GM23338 (cell line): Measurements from ENCODE around the gene MAP2K3. TPM values are rescaled to one million over a fixed set of nuclear protein-coding genes. Genes with fewer than 3 reads are reported as not detected.
A peak's percentile ranks its signal among the peaks of the same experiment; 100 is the strongest.

Experiments
- ATAC-seq: fragments of 200-7000 bp; cut with Tn5 transposase; 3 replicates; pipeline ENCODE4 v1.9.1; 2020
- DNase-seq: peaks from one replicate; pipeline ENCODE4 v3.0.0-alpha.2; 2015; ENCODE audit warnings: low spot score
- H2AFZ ChIP-seq: fragments of 200-600 bp; sonication (generic); 2 replicates; pipeline ENCODE4 v1.8.0; 2016; ENCODE audit warnings: antibody characterized with exemption, mild to moderate bottlenecking, moderate library complexity
- H3F3A ChIP-seq: fragments of 200-600 bp; sonication (generic); replicated peaks from 2 replicates; pipeline ENCODE4 v1.8.0; 2017; ENCODE audit warnings: antibody characterized with exemption, mixed run types, low read depth
- H3K27ac ChIP-seq: fragments of 200-600 bp; sonication (generic); 2 replicates; pipeline ENCODE4 v1.6.1; 2016; ENCODE audit warnings: low read depth
- H3K27me3 ChIP-seq: fragments of 200-600 bp; sonication (generic); 2 replicates; pipeline ENCODE4 v1.8.0; 2016; ENCODE audit warnings: mild to moderate bottlenecking, mixed run types, moderate library complexity; ENCODE audit not compliant: insufficient read depth
- H3K36me3 ChIP-seq: fragments of 200-600 bp; sonication (generic); 2 replicates; pipeline ENCODE4 v1.8.0; 2016; ENCODE audit warnings: mild to moderate bottlenecking; ENCODE audit not compliant: insufficient read depth
- H3K4me1 ChIP-seq: fragments of 200-600 bp; sonication (generic); 2 replicates; pipeline ENCODE4 v1.8.0; 2016; ENCODE audit warnings: mild to moderate bottlenecking, moderate library complexity; ENCODE audit not compliant: insufficient read depth
- H3K4me2 ChIP-seq: fragments of 200-600 bp; sonication (generic); 2 replicates; pipeline ENCODE4 v1.7.1; 2017; ENCODE audit warnings: mixed run types
- H3K4me3 ChIP-seq: fragments of 200-600 bp; sonication (generic); 2 replicates; pipeline ENCODE4 v1.6.1; 2016; ENCODE audit warnings: mixed run types
- H3K79me2 ChIP-seq: fragments of 200-600 bp; sonication (generic); replicated peaks from 2 replicates; pipeline ENCODE4 v1.8.0; 2017; ENCODE audit warnings: mild to moderate bottlenecking; ENCODE audit not compliant: insufficient read depth
- H3K9me2 ChIP-seq: fragments of 200-600 bp; sonication (generic); 2 replicates; pipeline ENCODE4 v1.8.0; 2017; ENCODE audit not compliant: insufficient read depth
- H4K20me1 ChIP-seq: fragments of 200-600 bp; sonication (generic); replicated peaks from 2 replicates; pipeline ENCODE4 v1.8.0; 2017; ENCODE audit warnings: mild to moderate bottlenecking; ENCODE audit not compliant: insufficient read depth
- H3K27ac Mint-ChIP-seq: 2 replicates; pipeline ENCODE4 v1.8.0; 2020; ENCODE audit warnings: inconsistent platforms, mild to moderate bottlenecking, moderate library complexity, mixed read lengths
- H3K27me3 Mint-ChIP-seq: 3 replicates; pipeline ENCODE4 v1.8.0; 2022; ENCODE audit warnings: low read depth, mild to moderate bottlenecking, moderate library complexity, mixed read lengths, inconsistent platforms; ENCODE audit not compliant: insufficient read depth, poor library complexity
- H3K36me3 Mint-ChIP-seq: 3 replicates; pipeline ENCODE4 v1.8.0; 2021; ENCODE audit warnings: low read depth, mild to moderate bottlenecking, inconsistent platforms, moderate library complexity, mixed read lengths
- H3K4me1 Mint-ChIP-seq: 3 replicates; pipeline ENCODE4 v1.8.0; 2020; ENCODE audit warnings: mild to moderate bottlenecking, inconsistent platforms, mixed read lengths
- H3K4me3 Mint-ChIP-seq: 3 replicates; pipeline ENCODE4 v1.8.0; 2021; ENCODE audit warnings: moderate library complexity, mild to moderate bottlenecking, inconsistent platforms, mixed read lengths
- H3K9me3 Mint-ChIP-seq: 3 replicates; pipeline ENCODE4 v1.8.0; 2020; ENCODE audit warnings: moderate library complexity, mild to moderate bottlenecking, inconsistent platforms, mixed read lengths
- CREB1 ChIP-seq: fragments of 250-450 bp; sonication (Bioruptor Pico); IDR thresholded peaks from 2 replicates; pipeline ENCODE4 v1.5.0; 2020; ENCODE audit warnings: low read depth, mild to moderate bottlenecking, moderate library complexity
- CTCF ChIP-seq, 2 experiments: fragments of 200-600 bp in 1 of 2; sonication (generic) in 1 of 2; conservative IDR thresholded peaks; 2 replicates each; pipeline versions ENCODE4 v1.5.1 to v1.6.1; 2016 to 2017; ENCODE audit warnings: antibody characterized with exemption in 2 of 2, low read depth in 2 of 2, mild to moderate bottlenecking in 2 of 2, moderate library complexity in 1 of 2
- EZH2phosphoT487 ChIP-seq: fragments of 200-600 bp; sonication (generic); IDR thresholded peaks from one replicate; pipeline ENCODE4 v1.8.1; 2018; ENCODE audit warnings: antibody characterized with exemption; ENCODE audit not compliant: unreplicated experiment
- JUNB ChIP-seq: IDR thresholded peaks from one replicate; pipeline ENCODE4 v1.6.1; 2016; ENCODE audit warnings: antibody characterized with exemption; ENCODE audit not compliant: unreplicated experiment
- NANOG ChIP-seq: IDR thresholded peaks from 2 replicates; pipeline ENCODE4 v1.6.1; 2016; ENCODE audit warnings: antibody characterized with exemption, borderline replicate concordance
- POLR2AphosphoS5 ChIP-seq: IDR thresholded peaks from 2 replicates; pipeline ENCODE4 v1.6.1; 2016; ENCODE audit warnings: antibody characterized with exemption, low read depth
- REST ChIP-seq: IDR thresholded peaks from one replicate; pipeline ENCODE4 v1.6.1; 2018; ENCODE audit warnings: antibody characterized with exemption; ENCODE audit not compliant: unreplicated experiment
- STAT1 ChIP-seq: IDR thresholded peaks from one replicate; pipeline ENCODE4 v1.6.1; 2016; ENCODE audit warnings: antibody characterized with exemption; ENCODE audit not compliant: unreplicated experiment
- ZNF331 ChIP-seq: fragments of 250-450 bp; sonication (Bioruptor Pico); IDR thresholded peaks from 2 replicates; pipeline ENCODE4 v1.5.0; 2020; ENCODE audit warnings: low read depth, mild to moderate bottlenecking, moderate library complexity
- polyA plus RNA-seq: library from polyadenylated mRNA; unstranded; fragments of >200 nt; fragmentation: Nextera tagmentation; extraction: Ambion mirVana; gene quantifications from 2 replicates; pipeline ENCODE4 v1.2.1, GENCODE V29; 2016
- total RNA-seq: library from RNA; depleted of rRNA; stranded (reverse); fragments of >200 nt; shearing (Covaris generic); gene quantifications from 2 replicates; pipeline ENCODE4 v1.2.3, GENCODE V29; 2014

The MAP2K3 gene
- total and polyA plus RNA-seq, 2 experiments from 2014 or later: 28.5 to 31.7 TPM

DNA sequence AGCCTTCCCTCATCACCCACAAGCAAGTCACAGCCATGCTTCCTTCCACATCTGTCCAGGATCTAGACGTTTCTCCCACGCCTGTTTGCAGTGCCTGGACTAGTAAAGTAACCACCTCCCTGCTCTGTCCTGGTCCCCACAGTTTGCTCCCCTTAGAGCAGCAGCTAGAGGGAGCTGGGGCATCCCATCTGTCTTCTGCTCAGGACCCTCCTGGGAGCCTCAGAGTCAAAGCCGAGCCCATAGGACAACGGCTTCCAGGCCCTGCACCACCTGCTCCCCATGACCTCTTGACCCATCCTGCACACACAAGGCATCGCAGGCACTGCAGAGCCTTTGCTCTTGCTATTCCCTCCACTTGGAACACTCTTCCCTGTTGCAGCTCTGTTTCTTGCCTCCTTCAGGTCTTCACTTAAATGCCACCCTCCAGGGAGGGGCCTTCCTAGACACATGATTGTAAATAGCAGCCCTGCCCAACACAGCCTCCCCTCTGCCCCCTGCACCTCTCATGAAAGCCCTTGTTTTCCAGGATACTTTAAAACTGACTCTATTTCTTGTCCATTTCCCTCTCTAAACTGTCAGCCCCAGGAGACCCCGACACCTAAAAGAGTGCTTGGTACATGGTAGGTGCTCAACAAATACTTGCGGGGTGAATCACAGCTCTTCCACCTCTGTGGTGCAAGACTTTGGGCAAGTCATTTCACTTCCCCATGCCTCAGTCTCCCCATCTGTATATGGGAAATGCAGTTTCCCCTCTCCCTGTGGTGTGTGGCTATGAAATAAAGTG lies 34.4 kb upstream of the MAP2K3 start:
- H3K9me2 ChIP-seq: no peaks in the 10 kb centered on the region
- H3K27ac ChIP-seq: no peak overlapping the region
- H3K4me1 ChIP-seq: peaks cover 16% of the 10 kb centered on the region; the same call in 1 of the 2 replicates
- ATAC-seq: peak; percentile 18
- Mint-ChIP-seq H3K27ac (no peak overlapping the region), H3K4me3 (no peak overlapping the region), H3K9me3 (no peaks in the 10 kb centered on the region; the same call in 2 of the 3 replicates), H3K27me3 (peaks cover 13% of the 10 kb centered on the region), H3K4me1 (peaks cover 5% of the 10 kb centered on the region; the same call in 2 of the 3 replicates), H3K36me3 (no peaks in the 10 kb centered on the region)
- H4K20me1 ChIP-seq: no peaks in the 10 kb centered on the region
- DNase-seq: peak; percentile 41
- 0 out of 2 replicates have a peak, but pooled peaks cover 5% of the 10 kb centered on the region for H3F3A ChIP-seq
- H3K36me3 ChIP-seq: no peaks in the 10 kb centered on the region
- no peak overlapping the region for H3K4me2 ChIP-seq
- H3K79me2 ChIP-seq: no peaks in the 10 kb centered on the region
- peaks cover 5% of the 10 kb centered on the region; the same call in 1 of the 2 replicates for H3K27me3 ChIP-seq
- H2AFZ ChIP-seq: no peak overlapping the region
- H3K4me3 ChIP-seq: no peak overlapping the region
- no peak for TF ChIP-seq POLR2AphosphoS5
- peak in 1 of 2 experiments; percentile 31; a peak in 1 of 4 replicates for TF ChIP-seq CTCF (conservative IDR thresholded peaks at IDR 0.05; ENCODE audit: low read depth in 2 of 2)

DNA sequence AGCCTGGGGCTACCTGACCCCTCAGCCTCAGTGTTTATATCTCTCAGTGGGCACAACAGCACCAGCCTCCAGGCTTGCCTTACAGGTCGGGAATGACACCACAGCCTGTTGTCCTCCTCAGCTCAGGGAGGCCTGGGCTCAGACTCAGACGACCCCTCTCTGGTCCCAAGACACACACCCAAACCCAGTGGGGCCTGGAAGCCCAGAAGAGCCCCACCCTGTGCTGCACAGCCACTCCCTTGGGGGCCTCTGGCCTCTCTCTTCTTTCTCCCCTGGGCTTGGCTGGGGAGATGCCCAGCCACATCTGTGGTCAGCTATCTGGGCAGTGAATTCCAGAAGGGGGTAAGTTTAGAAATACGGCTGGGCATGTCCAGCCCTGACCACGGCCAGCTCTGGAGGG lies 33.7 kb upstream of the MAP2K3 start:
- no peak for ATAC-seq
- H3K4me3 ChIP-seq: no peak overlapping the region
- no peak overlapping the region for H2AFZ ChIP-seq
- peaks cover 5% of the 10 kb centered on the region; the same call in 1 of the 2 replicates for H3K27me3 ChIP-seq
- H3K4me1 Mint-ChIP-seq: peaks cover 3% of the 10 kb centered on the region; the same call in 2 of the 3 replicates
- H3K4me1 ChIP-seq: peaks cover 20% of the 10 kb centered on the region
- no peaks in the 10 kb centered on the region for H3K36me3 ChIP-seq
- no peaks in the 10 kb centered on the region for H3K79me2 ChIP-seq
- no peak overlapping the region for H3K27ac Mint-ChIP-seq
- H3K27me3 Mint-ChIP-seq: peaks cover 13% of the 10 kb centered on the region
- H3K36me3 Mint-ChIP-seq: no peaks in the 10 kb centered on the region
- H3K9me3 Mint-ChIP-seq: no peaks in the 10 kb centered on the region; the same call in 2 of the 3 replicates
- H3K4me2 ChIP-seq: no peak overlapping the region
- H3K27ac ChIP-seq: no peak overlapping the region
- H4K20me1 ChIP-seq: no peaks in the 10 kb centered on the region
- DNase-seq: no peak
- H3F3A ChIP-seq: peaks cover 5% of the 10 kb centered on the region; the same call in 1 of the 2 replicates
- no peak overlapping the region for H3K4me3 Mint-ChIP-seq
- TF ChIP-seq JUNB (no peak), NANOG (no peak), ZNF331 (CRISPR knock-in tag) (no peak), CREB1 (CRISPR knock-in tag) (no peak), CTCF (conservative IDR thresholded peaks at IDR 0.05; ENCODE audit: low read depth in 2 of 2) (no peak), STAT1 (no peak), EZH2phosphoT487 (no peak), REST (no peak)
- H3K9me2 ChIP-seq: no peaks in the 10 kb centered on the region
